T-helper 9 cell (primary cell): Measurements from ENCODE around the gene TPCN1.
A peak's percentile ranks its signal among the peaks of the same experiment; 100 is the strongest.

ENCODE experiments used
- DNase-seq: peaks from one replicate; pipeline ENCODE4 v3.0.0-alpha.2; 2020
- total RNA-seq, 2 donors: gene quantifications; one replicate each; lab custom pipeline; 2026; lab: John Stamatoyannopoulos, UW

The TPCN1 gene
- 41.3 to 46.6 reads per million in 2 donors for total RNA-seq

- DNase-seq: peak; percentile 98
Measured at GRCh38 chr12:113221181-113221996, at the start of gene TPCN1. TPCN1 (plus strand) TSS chr12:113221464; CDS start chr12:113226853, 5,389 bp downstream.

GRCh38 chr12:113171543-113171942, 49.7 kb upstream of the TPCN1 start:
- DNase-seq: no peak

- DNase-seq: no peak
Measured at GRCh38 chr12:113172185-113172584, 49.1 kb upstream of the TPCN1 start.

GRCh38 chr12:113173081-113173698, 48.1 kb upstream of the TPCN1 start:
- DNase-seq: no peak

GRCh38 chr12:113174461-113175384, 46.5 kb upstream of the TPCN1 start:
- peak; percentile 80 for DNase-seq

GRCh38 chr12:113179023-113179422, 42.2 kb upstream of the TPCN1 start:
- DNase-seq: no peak

GRCh38 chr12:113180333-113180732, 40.9 kb upstream of the TPCN1 start:
- no peak for DNase-seq

- no peak for DNase-seq
Measured at GRCh38 chr12:113181975-113182374, 39.3 kb upstream of the TPCN1 start.

GRCh38 chr12:113183030-113183589, 38.2 kb upstream of the TPCN1 start:
- DNase-seq: no peak

- no peak for DNase-seq
Measured at GRCh38 chr12:113184098-113184899, 37.0 kb upstream of the TPCN1 start.

GRCh38 chr12:113184900-113185179, 36.4 kb upstream of the TPCN1 start:
- DNase-seq: peak; percentile 80

- peak; percentile 83 for DNase-seq
Measured at GRCh38 chr12:113185180-113186032, 35.9 kb upstream of the TPCN1 start, which contains the start of the genes DDX54 and RITA1. DDX54 (minus strand) TSS chr12:113185478; CDS start chr12:113185451, 27 bp downstream. RITA1 (plus strand) TSS chr12:113185721; CDS start chr12:113186747, 1,026 bp downstream.

GRCh38 chr12:113186033-113186365, 35.3 kb upstream of the TPCN1 start:
- DNase-seq: no peak

- DNase-seq: no peak
Measured at GRCh38 chr12:113186666-113187325, 34.5 kb upstream of the TPCN1 start.

- no peak for DNase-seq
Measured at GRCh38 chr12:113189361-113189760, 31.9 kb upstream of the TPCN1 start.

GRCh38 chr12:113190761-113191160, 30.5 kb upstream of the TPCN1 start:
- no peak for DNase-seq

- DNase-seq: no peak
Measured at GRCh38 chr12:113191227-113191626, 30.0 kb upstream of the TPCN1 start.

- DNase-seq: no peak
Measured at GRCh38 chr12:113194971-113195391, 26.3 kb upstream of the TPCN1 start.

- DNase-seq: no peak
Measured at GRCh38 chr12:113195598-113195997, 25.7 kb upstream of the TPCN1 start.

- DNase-seq: no peak
Measured at GRCh38 chr12:113196582-113196981, 24.7 kb upstream of the TPCN1 start.
